Ishikawa (cell line): ENCODE measurements around the gene TUBGCP2.

ENCODE experiments used
- CEBPB ChIP-seq: IDR thresholded peaks from 2 replicates; pipeline ENCODE4 v1.6.1; 2012
- CREB1 ChIP-seq: IDR thresholded peaks from 2 replicates; pipeline ENCODE4 v1.6.1; 2012; ENCODE audit warnings: low read depth
- EGR1 ChIP-seq: IDR thresholded peaks from 2 replicates; pipeline ENCODE4 v1.6.1; 2012
- EP300 ChIP-seq: IDR thresholded peaks from 2 replicates; pipeline ENCODE4 v1.6.1; 2012; ENCODE audit warnings: borderline replicate concordance
- FOXM1 ChIP-seq: IDR thresholded peaks from 2 replicates; pipeline ENCODE4 v1.6.1; 2012; ENCODE audit warnings: low read depth, borderline replicate concordance
- MAX ChIP-seq: IDR thresholded peaks from 2 replicates; pipeline ENCODE4 v1.6.1; 2012
- NFIC ChIP-seq: IDR thresholded peaks from 2 replicates; pipeline ENCODE4 v1.6.1; 2012
- RAD21 ChIP-seq: IDR thresholded peaks from 2 replicates; pipeline ENCODE4 v1.6.1; 2012; ENCODE audit warnings: low read depth
- REST ChIP-seq: IDR thresholded peaks from 2 replicates; pipeline ENCODE4 v1.6.1; 2012; ENCODE audit warnings: low read depth, mild to moderate bottlenecking
- TAF1 ChIP-seq: IDR thresholded peaks from 2 replicates; pipeline ENCODE4 v1.6.1; 2012; ENCODE audit warnings: low read depth, mild to moderate bottlenecking
- TCF12 ChIP-seq: IDR thresholded peaks from 2 replicates; pipeline ENCODE4 v1.6.1; 2012; ENCODE audit warnings: low read depth
- TEAD4 ChIP-seq: IDR thresholded peaks from 2 replicates; pipeline ENCODE4 v1.6.1; 2012
- USF1 ChIP-seq: IDR thresholded peaks from 2 replicates; pipeline ENCODE4 v1.6.1; 2012
- YY1 ChIP-seq: IDR thresholded peaks from 2 replicates; pipeline ENCODE4 v1.6.1; 2012; ENCODE audit warnings: low read depth
- ZBTB7A ChIP-seq: IDR thresholded peaks from 2 replicates; pipeline ENCODE4 v1.6.1; 2012; ENCODE audit warnings: low read depth

Gene TUBGCP2

GRCh38 chr10:133278577-133279265, 30.0 kb downstream of the TUBGCP2 start:
- TF ChIP-seq FOXM1 (no peak), EP300 (no peak), TAF1 (no peak), CEBPB (no peak), ZBTB7A (no peak), RAD21 (no peak), CREB1 (no peak), USF1 (no peak)

- no peak for TF ChIP-seq NFIC
- no peak for TF ChIP-seq CREB1
- TF ChIP-seq TCF12, result no peak
- TF ChIP-seq CEBPB, result no peak
- TF ChIP-seq FOXM1, result no peak
- no peak for TF ChIP-seq RAD21
- no peak for TF ChIP-seq TAF1
- TF ChIP-seq EP300, result no peak
- TF ChIP-seq ZBTB7A, result no peak
Observed at GRCh38 chr10:133277993-133278576, 30.6 kb downstream of the TUBGCP2 start.

GRCh38 chr10:133277277-133277992, 31.2 kb downstream of the TUBGCP2 start:
- TF ChIP-seq TEAD4 (no peak), NFIC (no peak), EP300 (no peak), ZBTB7A (no peak; the same call in 1 of the 2 replicates), YY1 (no peak), TCF12 (no peak), USF1 (no peak), REST (no peak), TAF1 (no peak), FOXM1 (no peak), MAX (no peak), CEBPB (no peak), EGR1 (no peak), RAD21 (no peak), CREB1 (no peak)

- TF ChIP-seq TEAD4, result no peak
- no peak for TF ChIP-seq TAF1
- TF ChIP-seq MAX, result peak; percentile 81
- TF ChIP-seq CREB1, result no peak
- TF ChIP-seq ZBTB7A, result peak; percentile 50; the same call in 1 of the 2 replicates
- no peak for TF ChIP-seq YY1
Observed at GRCh38 chr10:133276435-133277201, 32.1 kb downstream of the TUBGCP2 start, which contains the start of gene ADAM8. Gene ADAM8, minus strand, starts transcription at chr10:133276868. Its CDS starts 51 bp downstream, at chr10:133276817.

- no peak for TF ChIP-seq MAX
- no peak for TF ChIP-seq FOXM1
- no peak for TF ChIP-seq EGR1
- no peak; the same call in 1 of the 2 replicates for TF ChIP-seq TAF1
- TF ChIP-seq RAD21, result no peak
- TF ChIP-seq TCF12, result no peak
- TF ChIP-seq EP300, result no peak
- TF ChIP-seq CREB1, result no peak
- no peak for TF ChIP-seq CEBPB
- TF ChIP-seq TEAD4, result no peak
- TF ChIP-seq NFIC, result no peak
- TF ChIP-seq ZBTB7A, result no peak; the same call in 1 of the 2 replicates
- TF ChIP-seq REST, result no peak
- TF ChIP-seq USF1, result no peak
- TF ChIP-seq YY1, result no peak
Observed at GRCh38 chr10:133276100-133276434, 32.6 kb downstream of the TUBGCP2 start.
